OCI-LY3 (cell line): ENCODE results near the gene C8B.

Experiments used
- H2AFZ ChIP-seq: fragments of 200-600, 300-600 bp; shearing (Covaris generic); 2 replicates; pipeline ENCODE4 v1.6.0; 2014; ENCODE audit warnings: antibody characterized with exemption, low read depth, low read length
- H3K27ac ChIP-seq: fragments of 200-600, 300-600 bp; sonication (generic); 2 replicates; pipeline ENCODE4 v1.5.1; 2014; ENCODE audit warnings: mild to moderate bottlenecking, low read length, moderate library complexity, mixed read lengths
- H3K27me3 ChIP-seq: fragments of 200-600, 300-600 bp; sonication (generic); 2 replicates; pipeline ENCODE4 v1.6.1; 2014; ENCODE audit warnings: low read depth, low read length, mixed read lengths
- H3K36me3 ChIP-seq: fragments of 200-600, 300-600 bp; sonication (generic); replicated peaks from 2 replicates; pipeline ENCODE3; 2014; ENCODE audit warnings: low read depth, low read length, mixed read lengths
- H3K4me1 ChIP-seq: fragments of 300-600, 200-600 bp; sonication (generic); 2 replicates; pipeline ENCODE4 v1.6.1; 2014; ENCODE audit warnings: low read length, mixed read lengths
- H3K4me2 ChIP-seq: fragments of 200-600, 300-600 bp; sonication (generic); 2 replicates; pipeline ENCODE4 v1.6.1; 2014; ENCODE audit warnings: low read length, mixed read lengths
- H3K4me3 ChIP-seq: fragments of 300-600, 200-600 bp; sonication (generic); 2 replicates; pipeline ENCODE4 v1.5.1; 2014; ENCODE audit warnings: antibody characterized with exemption, mild to moderate bottlenecking, low read length, moderate library complexity
- H3K79me2 ChIP-seq: fragments of 300-600, 200-600 bp; shearing (Covaris generic); 2 replicates; pipeline ENCODE4 v1.6.1; 2014; ENCODE audit warnings: mild to moderate bottlenecking, low read length, mixed read lengths
- H3K9ac ChIP-seq: fragments of 300-600, 200-600 bp; shearing (Covaris generic); 2 replicates; pipeline ENCODE4 v1.6.0; 2014; ENCODE audit warnings: mild to moderate bottlenecking, low read length, moderate library complexity
- H3K9me3 ChIP-seq: fragments of 200-600, 300-600 bp; shearing (Covaris generic); 2 replicates; pipeline ENCODE4 v1.6.1; 2014; ENCODE audit warnings: low read length, mixed read lengths; ENCODE audit not compliant: insufficient read depth
- H4K20me1 ChIP-seq: fragments of 200-600, 300-600 bp; sonication (generic); 2 replicates; pipeline ENCODE4 v1.6.1; 2016; ENCODE audit warnings: low read length, mixed read lengths; ENCODE audit not compliant: insufficient read depth
- CTCF ChIP-seq: fragments of 200-600, 300-600 bp; sonication (generic); IDR thresholded peaks from 2 replicates; pipeline ENCODE4 v1.5.1; 2014; ENCODE audit warnings: antibody characterized with exemption, low read length, low read depth
- EZH2phosphoT487 ChIP-seq: fragments of 200-600 bp; shearing (Covaris generic); IDR thresholded peaks from 2 replicates; pipeline ENCODE4 v1.6.1; 2018; ENCODE audit warnings: antibody characterized with exemption, mixed run types, low read depth

C8B gene

GRCh38 chr1:56934430-56935060 lies 31.3 kb downstream of the C8B start:
- Histone ChIP-seq H3K4me3 (no peak overlapping the region), H2AFZ (no peak overlapping the region), H3K9me3 (no peaks in the 10 kb centered on the region), H3K4me2 (no peak overlapping the region), H4K20me1 (no peaks in the 10 kb centered on the region), H3K27ac (no peak overlapping the region), H3K36me3 (no peaks in the 10 kb centered on the region), H3K27me3 (peaks cover 4% of the 10 kb centered on the region; the same call in 1 of the 2 replicates), H3K79me2 (no peaks in the 10 kb centered on the region), H3K4me1 (no peaks in the 10 kb centered on the region), H3K9ac (no peak overlapping the region)
- no peak for TF ChIP-seq EZH2phosphoT487
- TF ChIP-seq CTCF, result no peak

GRCh38 chr1:56933606-56934005 lies 32.2 kb downstream of the C8B start:
- H2AFZ ChIP-seq, result no peak overlapping the region
- no peaks in the 10 kb centered on the region for H3K4me1 ChIP-seq
- H3K27me3 ChIP-seq, result peaks cover 4% of the 10 kb centered on the region; the same call in 1 of the 2 replicates
- no peak overlapping the region for H3K4me2 ChIP-seq
- H3K9ac ChIP-seq, result no peak overlapping the region
- H3K36me3 ChIP-seq, result no peaks in the 10 kb centered on the region
- H3K79me2 ChIP-seq, result no peaks in the 10 kb centered on the region
- H3K27ac ChIP-seq, result no peak overlapping the region
- H3K9me3 ChIP-seq, result no peaks in the 10 kb centered on the region
- H4K20me1 ChIP-seq, result no peaks in the 10 kb centered on the region
- no peak overlapping the region for H3K4me3 ChIP-seq
- no peak for TF ChIP-seq EZH2phosphoT487

GRCh38 chr1:56933161-56933560 lies 32.7 kb downstream of the C8B start:
- Histone ChIP-seq H2AFZ (no peak overlapping the region), H3K4me2 (no peak overlapping the region), H3K36me3 (no peaks in the 10 kb centered on the region), H3K9me3 (no peaks in the 10 kb centered on the region), H4K20me1 (no peaks in the 10 kb centered on the region), H3K4me3 (no peak overlapping the region), H3K9ac (no peak overlapping the region), H3K79me2 (no peaks in the 10 kb centered on the region), H3K27me3 (peaks cover 4% of the 10 kb centered on the region; the same call in 1 of the 2 replicates), H3K27ac (no peak overlapping the region), H3K4me1 (no peaks in the 10 kb centered on the region)
- TF ChIP-seq CTCF (no peak), EZH2phosphoT487 (no peak)

- H3K27ac ChIP-seq, result no peak overlapping the region
- peaks cover 4% of the 10 kb centered on the region; the same call in 1 of the 2 replicates for H3K27me3 ChIP-seq
- no peaks in the 10 kb centered on the region for H3K9me3 ChIP-seq
- H3K79me2 ChIP-seq, result no peaks in the 10 kb centered on the region
- no peak overlapping the region for H3K4me2 ChIP-seq
- no peak overlapping the region for H3K4me3 ChIP-seq
- no peaks in the 10 kb centered on the region for H4K20me1 ChIP-seq
- TF ChIP-seq CTCF, result no peak
- H3K9ac ChIP-seq, result no peak overlapping the region
- no peak overlapping the region for H2AFZ ChIP-seq
- no peaks in the 10 kb centered on the region for H3K36me3 ChIP-seq
- H3K4me1 ChIP-seq, result no peaks in the 10 kb centered on the region
Observed at GRCh38 chr1:56931686-56932085, 34.1 kb downstream of the C8B start.
